Stimulated activated CD8-positive, alpha-beta memory T cell treated with anti-CD3 and anti-CD28 coated beads, Interleukin-2, amount 100 ng/mL, for 1 hour (primary cell): Measurements from ENCODE around the gene H6PD.

Experiments
- DNase-seq, 2 donors: peaks; one replicate each; pipeline ENCODE4 v3.0.0-alpha.2; 2020; ENCODE audit warnings: low read depth in 2 of 2

Gene H6PD

DNA sequence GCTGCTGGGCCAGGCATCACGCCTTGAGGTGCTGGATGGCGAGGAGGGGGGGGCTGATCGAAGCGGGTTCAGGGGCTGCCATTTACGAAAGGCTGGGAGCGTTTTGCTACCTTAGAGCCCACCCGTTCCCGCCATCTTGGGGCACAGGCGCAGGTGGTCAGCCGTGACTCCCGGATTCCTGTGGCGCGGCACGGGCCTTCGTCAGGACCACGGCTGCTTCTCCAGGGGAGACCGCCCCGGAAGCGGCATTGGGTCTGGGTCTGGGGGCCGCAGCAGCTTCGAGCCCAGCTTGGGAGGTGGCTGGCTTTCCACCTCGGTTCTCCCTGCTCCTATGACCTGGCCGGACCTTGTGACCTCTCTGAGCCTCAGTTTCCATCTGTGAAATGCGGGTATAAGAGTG, 81.9 kb downstream of the H6PD start:
- no peak for DNase-seq

DNA sequence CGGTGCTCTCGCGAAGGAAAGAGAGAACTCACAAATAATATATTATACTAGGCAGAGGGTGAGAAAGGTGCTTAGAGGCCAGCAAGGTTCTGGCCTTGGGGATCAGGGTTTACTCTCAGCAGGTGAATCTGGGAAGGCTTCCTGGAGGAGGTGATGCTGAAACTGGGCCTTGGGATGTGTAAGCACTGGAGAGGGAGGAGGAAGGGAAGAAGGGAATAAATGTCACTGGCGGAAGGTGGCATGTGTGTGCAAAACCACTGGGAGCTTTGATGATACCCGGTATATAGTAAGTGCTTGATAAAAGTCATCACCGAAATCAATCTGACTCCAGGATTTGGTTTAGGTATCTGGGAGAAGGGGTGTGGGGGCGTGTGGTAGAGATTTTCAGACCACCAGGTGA, 82.5 kb downstream of the H6PD start:
- DNase-seq, result no peak

DNA sequence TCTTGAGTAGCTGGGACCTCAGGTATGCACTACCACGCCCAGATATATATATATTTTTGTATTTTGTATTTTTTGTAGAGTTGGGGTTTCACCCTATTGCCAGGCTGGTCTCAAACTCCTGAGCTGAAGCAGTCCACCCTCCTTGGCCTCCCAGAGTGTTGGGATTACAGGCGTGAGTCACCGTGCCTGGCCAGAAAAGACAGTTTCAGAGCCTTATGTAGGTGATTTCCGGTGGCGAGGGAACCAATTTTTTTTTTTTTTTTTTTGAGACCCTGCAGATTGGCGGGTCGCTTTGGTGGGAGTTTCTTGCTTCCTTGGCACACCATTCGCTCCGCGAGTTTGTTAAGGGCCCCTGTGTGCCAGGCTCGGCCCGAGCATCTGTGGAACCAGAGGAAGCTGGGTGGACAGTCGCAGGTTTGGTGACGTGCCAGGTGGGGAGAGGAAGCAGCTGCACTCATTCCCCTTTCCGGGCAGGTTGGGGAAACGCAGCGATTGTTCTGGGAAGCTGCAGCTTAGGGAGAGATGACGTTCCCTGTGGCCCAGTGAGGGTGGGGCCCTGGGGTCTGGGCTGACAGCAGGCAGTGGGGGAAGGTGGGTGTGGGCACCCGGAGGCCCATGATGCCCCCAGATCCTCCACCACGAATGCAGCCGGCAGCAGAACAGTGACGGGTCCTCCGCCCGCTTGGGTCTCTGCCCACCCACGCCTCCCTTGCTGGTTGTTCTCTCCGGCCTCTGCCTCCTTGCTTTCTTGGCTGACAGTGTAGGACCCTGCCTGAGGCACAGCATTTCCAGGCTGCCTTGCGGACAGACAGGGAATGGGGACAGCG, 83.2 kb downstream of the H6PD start:
- no peak for DNase-seq

DNA sequence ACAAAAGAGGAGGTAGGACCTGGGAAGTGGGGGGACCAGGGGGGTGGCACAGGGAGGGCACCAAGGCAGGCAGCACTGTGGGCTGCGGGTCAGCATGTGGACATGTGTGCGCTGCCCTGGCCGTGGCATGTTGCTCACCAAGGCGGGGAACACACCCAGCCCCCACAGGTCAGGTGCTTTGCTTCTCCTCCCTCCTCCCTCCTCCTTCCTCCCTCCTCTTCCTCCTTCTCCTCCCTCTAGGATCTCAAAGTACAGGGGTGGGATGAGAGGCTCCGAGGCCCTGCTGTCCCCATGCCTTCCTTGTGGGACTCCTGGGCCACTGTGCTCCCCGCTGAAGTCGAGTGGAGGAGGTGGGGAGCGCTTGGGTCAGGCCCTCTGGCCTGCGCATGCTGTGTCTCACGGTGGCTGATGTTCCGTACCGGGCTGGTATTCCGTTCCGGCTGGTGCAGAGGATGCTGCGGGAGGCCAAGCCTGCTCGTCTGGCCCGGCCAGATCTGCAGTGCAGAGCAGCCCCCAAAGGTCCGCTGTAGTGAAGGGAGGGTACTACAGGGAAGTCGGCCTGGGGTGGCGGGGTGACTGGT, 84.7 kb downstream of the H6PD start:
- DNase-seq, result no peak

DNA sequence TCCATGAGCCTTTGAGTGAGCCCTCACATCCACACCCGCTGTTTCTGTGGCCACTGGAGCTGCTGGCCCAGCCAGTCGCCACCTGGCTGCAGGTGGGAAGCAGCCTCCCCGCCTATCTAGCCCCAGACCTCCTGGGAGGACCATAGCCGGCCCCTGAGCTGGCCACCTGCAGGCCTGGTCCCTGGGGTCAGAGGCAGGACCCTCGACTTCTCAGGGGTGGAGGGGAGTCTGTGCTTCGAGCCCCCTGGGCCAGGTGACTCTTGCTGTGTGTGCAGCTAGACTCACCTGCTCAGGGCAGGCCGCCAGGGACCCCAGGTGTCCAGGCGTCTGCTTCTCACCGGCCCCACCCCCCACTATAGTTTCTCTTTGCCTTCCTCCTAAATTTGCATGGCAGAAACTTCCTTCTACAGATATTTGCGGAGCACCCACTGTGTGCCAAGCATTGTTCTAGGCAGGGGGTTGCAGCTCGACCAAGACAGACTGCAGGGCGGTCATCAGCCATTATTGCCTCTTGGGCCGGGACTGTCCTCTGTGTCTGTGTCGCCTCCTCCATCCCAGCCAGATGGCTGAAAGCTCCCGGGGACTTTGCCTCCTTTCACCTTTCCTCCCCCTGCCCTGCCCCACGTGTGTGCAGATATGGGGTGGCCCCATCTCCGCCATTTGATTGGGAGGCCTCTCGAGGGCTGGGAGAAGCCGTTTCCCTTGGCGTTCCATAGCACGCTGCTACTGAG, 85.4 kb downstream of the H6PD start:
- no peak for DNase-seq
